H1 (cell line): ENCODE data around the gene PHC2. TPM values are rescaled to one million over a fixed set of nuclear protein-coding genes. Genes with fewer than 3 reads are reported as not detected.

Experiments
- CTCF ChIA-PET: fragments of 300-600 bp; sonication (Branson Sonifier 250); formaldehyde crosslinking; loops from one replicate; lab custom pipeline; 2021; ENCODE audit not compliant: partially characterized antibody; lab: Charles Lee
- POLR2A ChIA-PET: fragments of 300-600 bp; sonication (Branson Sonifier 250); formaldehyde crosslinking; loops from one replicate; lab custom pipeline; 2021; ENCODE audit warnings: inconsistent platforms; ENCODE audit not compliant: partially characterized antibody; lab: Charles Lee
- DNase-seq, 2 experiments: peaks; one replicate each; pipeline versions ENCODE4 v3.0.0 to v3.0.0-alpha.2; 2010 to 2022; ENCODE audit warnings: low spot score in 2 of 2, low read depth in 1 of 2, mixed read lengths in 1 of 2
- FAIRE-seq: peaks from 2 replicates; lab custom pipeline; 2011; peaks lifted over from hg19 to GRCh38; lab: Jason Lieb, UNC
- H2AFZ ChIP-seq: 2 replicates; pipeline ENCODE4 v1.8.1; 2012; ENCODE audit warnings: low read length, inconsistent platforms
- H2AK5ac ChIP-seq: 2 replicates; pipeline ENCODE4 v1.6.1; 2013; ENCODE audit warnings: low read depth, low read length
- H2BK120ac ChIP-seq: replicated peaks from 2 replicates; pipeline ENCODE3; 2013; ENCODE audit warnings: low read depth, low read length, inconsistent platforms
- H2BK12ac ChIP-seq: 2 replicates; pipeline ENCODE4 v1.6.1; 2013; ENCODE audit warnings: low read depth, low read length
- H2BK15ac ChIP-seq: 2 replicates; pipeline ENCODE4 v1.6.1; 2013; ENCODE audit warnings: low read length
- H2BK20ac ChIP-seq: 2 replicates; pipeline ENCODE4 v1.6.1; 2013; ENCODE audit warnings: low read length
- H2BK5ac ChIP-seq: 2 replicates; pipeline ENCODE4 v1.6.1; 2013; ENCODE audit warnings: low read depth, low read length
- H3K14ac ChIP-seq: 2 replicates; pipeline ENCODE4 v1.6.1; 2013; ENCODE audit warnings: inconsistent platforms; ENCODE audit not compliant: insufficient read length
- H3K18ac ChIP-seq: 2 replicates; pipeline ENCODE4 v1.6.1; 2013; ENCODE audit warnings: low read length; ENCODE audit errors: extremely low read depth
- H3K23ac ChIP-seq: 2 replicates; pipeline ENCODE4 v1.6.1; 2013; ENCODE audit warnings: inconsistent platforms; ENCODE audit not compliant: insufficient read length
- H3K23me2 ChIP-seq: 2 replicates; pipeline ENCODE4 v1.6.1; 2013; ENCODE audit warnings: low read depth, low read length
- H3K27ac ChIP-seq: 2 replicates; pipeline ENCODE4 v1.6.1; 2011; ENCODE audit warnings: low read depth, low read length, inconsistent platforms
- H3K27me3 ChIP-seq, 4 experiments: replicated peaks in 1 of 4; 1 replicate in 1 of 4; 2 replicates in 3 of 4; pipeline versions ENCODE4 v1.6.1 to v1.8.1; 2011 to 2013; ENCODE audit warnings: low read length in 3 of 4, mild to moderate bottlenecking in 3 of 4, inconsistent platforms in 2 of 4, mixed read lengths in 2 of 4, moderate library complexity in 1 of 4; ENCODE audit not compliant: control insufficient read depth in 3 of 4, insufficient read depth in 3 of 4; ENCODE audit errors: extremely low read depth in 1 of 4
- H3K36me3 ChIP-seq, 4 experiments: 2 replicates each; pipeline versions ENCODE4 v1.6.1 to v1.8.1; 2011 to 2013; ENCODE audit warnings: mild to moderate bottlenecking in 4 of 4, low read length in 3 of 4, moderate library complexity in 2 of 4, control low read depth in 1 of 4, inconsistent platforms in 1 of 4; ENCODE audit not compliant: insufficient read depth in 4 of 4, control insufficient read depth in 2 of 4
- H3K4ac ChIP-seq: replicated peaks from 2 replicates; pipeline ENCODE3; 2013; ENCODE audit warnings: low read length, low read depth, mixed read lengths, inconsistent platforms; ENCODE audit not compliant: insufficient read length
- H3K4me1 ChIP-seq, 4 experiments: replicated peaks in 1 of 4; 1 replicate in 1 of 4; 2 replicates in 3 of 4; pipeline versions ENCODE4 v1.6.1 to v1.8.1; 2011 to 2013; ENCODE audit warnings: low read length in 3 of 4, inconsistent platforms in 2 of 4, mixed read lengths in 1 of 4; ENCODE audit not compliant: insufficient read depth in 4 of 4, control insufficient read depth in 3 of 4
- H3K4me2 ChIP-seq, 2 experiments: 2 replicates each; pipeline versions ENCODE4 v1.6.1 to v1.8.1; 2011 to 2013; ENCODE audit warnings: low read depth in 2 of 2, low read length in 2 of 2, control low read depth in 1 of 2, inconsistent platforms in 1 of 2, mild to moderate bottlenecking in 1 of 2; ENCODE audit not compliant: insufficient read depth in 1 of 2
- H3K4me3 ChIP-seq, 4 experiments: fragments of 200-600, 300-600 bp in 1 of 4; sonication (generic), shearing (Covaris generic), sonication (Bioruptor Twin) in 1 of 4; 2 replicates each; pipeline versions ENCODE4 v1.5.1 to v1.8.1; 2011 to 2016; ENCODE audit warnings: low read length in 4 of 4, low read depth in 3 of 4, control low read depth in 2 of 4, inconsistent platforms in 2 of 4, mild to moderate bottlenecking in 2 of 4, mixed read lengths in 1 of 4, moderate library complexity in 1 of 4; ENCODE audit not compliant: insufficient read depth in 2 of 4; ENCODE audit errors: extremely low read depth in 1 of 4
- H3K56ac ChIP-seq: replicated peaks from 2 replicates; pipeline ENCODE3; 2013; ENCODE audit warnings: low read depth, mild to moderate bottlenecking, mixed read lengths, low read length, inconsistent platforms; ENCODE audit not compliant: insufficient read length
- H3K79me1 ChIP-seq: 2 replicates; pipeline ENCODE4 v1.6.1; 2013; ENCODE audit warnings: low read depth, low read length, control low read depth
- H3K79me2 ChIP-seq, 2 experiments: 2 replicates each; pipeline versions ENCODE4 v1.6.1 to v1.8.1; 2012 to 2013; ENCODE audit warnings: low read length in 2 of 2, mild to moderate bottlenecking in 2 of 2, inconsistent platforms in 1 of 2; ENCODE audit not compliant: insufficient read depth in 2 of 2, control insufficient read depth in 1 of 2
- H3K9ac ChIP-seq, 4 experiments: replicated peaks in 1 of 4; 1 replicate in 1 of 4; 2 replicates in 3 of 4; pipeline versions ENCODE4 v1.6.1 to v1.8.1; 2011 to 2013; ENCODE audit warnings: low read depth in 3 of 4, low read length in 3 of 4, control low read depth in 2 of 4, mild to moderate bottlenecking in 2 of 4, moderate library complexity in 2 of 4, inconsistent platforms in 1 of 4; ENCODE audit errors: extremely low read depth in 1 of 4
- H3K9me3 ChIP-seq, 2 experiments: 2 replicates each; pipeline versions ENCODE4 v1.6.1 to v1.8.1; 2012 to 2013; ENCODE audit warnings: mild to moderate bottlenecking in 2 of 2, moderate library complexity in 2 of 2, control low read depth in 1 of 2, inconsistent platforms in 1 of 2, low read depth in 1 of 2, low read length in 1 of 2, mixed read lengths in 1 of 2; ENCODE audit not compliant: insufficient read depth in 2 of 2
- H4K20me1 ChIP-seq, 2 experiments: replicated peaks in 1 of 2; 2 replicates each; pipeline versions ENCODE3 to v1.8.1; 2011 to 2013; ENCODE audit warnings: inconsistent platforms in 2 of 2, low read length in 2 of 2, mild to moderate bottlenecking in 1 of 2; ENCODE audit not compliant: insufficient read depth in 2 of 2, control insufficient read depth in 1 of 2
- H4K5ac ChIP-seq: 2 replicates; pipeline ENCODE4 v1.6.1; 2013; ENCODE audit warnings: low read length, low read depth, mixed read lengths, inconsistent platforms; ENCODE audit not compliant: insufficient read length
- H4K8ac ChIP-seq: 2 replicates; pipeline ENCODE4 v1.8.0; 2013; ENCODE audit warnings: mild to moderate bottlenecking, moderate library complexity, low read length, inconsistent platforms; ENCODE audit not compliant: insufficient read depth; ENCODE audit errors: extremely low read depth
- H4K91ac ChIP-seq: replicated peaks from 2 replicates; pipeline ENCODE3; 2013; ENCODE audit warnings: low read length, mixed read lengths, inconsistent platforms; ENCODE audit not compliant: insufficient read length
- RAD21 ChIP-seq, 2 experiments: IDR thresholded peaks in 1 of 2; conservative IDR thresholded peaks in 1 of 2; 2 replicates each; pipeline ENCODE4 v1.6.1; 2011; ENCODE audit warnings: low read depth in 2 of 2, low read length in 2 of 2, improper control_type of control experiment in 1 of 2, inconsistent platforms in 1 of 2, mild to moderate bottlenecking in 1 of 2, moderate library complexity in 1 of 2
- USF2 ChIP-seq: IDR thresholded peaks from 2 replicates; pipeline ENCODE4 v1.6.1; 2011; ENCODE audit warnings: low read length, improper control_type of control experiment
- WGBS, 2 experiments: shearing (Covaris generic) in 1 of 2; methylation state at CpG; one replicate each; pipeline versions ENCODE4 v1.1.6 to v1.1.7; 2013 to 2015; ENCODE audit warnings: low lambda C conversion rate in 2 of 2, mixed read lengths in 2 of 2, inconsistent platforms in 1 of 2, low coverage in 1 of 2, missing lambda C conversion rate in 1 of 2; ENCODE audit not compliant: insufficient replicate concordance in 2 of 2, insufficient coverage in 1 of 2, insufficient read length in 1 of 2; ENCODE audit errors: extremely low coverage in 1 of 2, missing lambda C conversion rate in 1 of 2; 5-methylcytosine and 5-hydroxymethylcytosine counted together
- polyA plus RNA-seq, 7 experiments: library from polyadenylated mRNA; depleted of rRNA in 3 of 7; stranded (reverse) in 5 of 7; unstranded in 2 of 7; fragments of >200 nt in 5 of 7; fragments of 200-250 nt in 2 of 7; gene quantifications; 1 replicate in 5 of 7; 2 replicates in 1 of 7; 4 replicates in 1 of 7; pipeline versions ENCODE4 v1.2.1 to v1.2.3, GENCODE V29; 2011 to 2013; ENCODE audit warnings: missing spikeins in 2 of 7, mixed read lengths in 2 of 7
- total RNA-seq: library from RNA; stranded (reverse); fragmentation: NEBNext Ultra II Directional; extraction: Animal tissue kit (Norgen Biotek cat#: 25700); gene quantifications from 2 replicates; pipeline ENCODE4 v1.2.1, GENCODE V29; 2021

PHC2 gene
- total and polyA plus RNA-seq, 2 of the 8 experiments (the other 6 are each of a cell fraction or from before 2014, with no cell fraction given), result 5.6 to 14.2 TPM

DNA sequence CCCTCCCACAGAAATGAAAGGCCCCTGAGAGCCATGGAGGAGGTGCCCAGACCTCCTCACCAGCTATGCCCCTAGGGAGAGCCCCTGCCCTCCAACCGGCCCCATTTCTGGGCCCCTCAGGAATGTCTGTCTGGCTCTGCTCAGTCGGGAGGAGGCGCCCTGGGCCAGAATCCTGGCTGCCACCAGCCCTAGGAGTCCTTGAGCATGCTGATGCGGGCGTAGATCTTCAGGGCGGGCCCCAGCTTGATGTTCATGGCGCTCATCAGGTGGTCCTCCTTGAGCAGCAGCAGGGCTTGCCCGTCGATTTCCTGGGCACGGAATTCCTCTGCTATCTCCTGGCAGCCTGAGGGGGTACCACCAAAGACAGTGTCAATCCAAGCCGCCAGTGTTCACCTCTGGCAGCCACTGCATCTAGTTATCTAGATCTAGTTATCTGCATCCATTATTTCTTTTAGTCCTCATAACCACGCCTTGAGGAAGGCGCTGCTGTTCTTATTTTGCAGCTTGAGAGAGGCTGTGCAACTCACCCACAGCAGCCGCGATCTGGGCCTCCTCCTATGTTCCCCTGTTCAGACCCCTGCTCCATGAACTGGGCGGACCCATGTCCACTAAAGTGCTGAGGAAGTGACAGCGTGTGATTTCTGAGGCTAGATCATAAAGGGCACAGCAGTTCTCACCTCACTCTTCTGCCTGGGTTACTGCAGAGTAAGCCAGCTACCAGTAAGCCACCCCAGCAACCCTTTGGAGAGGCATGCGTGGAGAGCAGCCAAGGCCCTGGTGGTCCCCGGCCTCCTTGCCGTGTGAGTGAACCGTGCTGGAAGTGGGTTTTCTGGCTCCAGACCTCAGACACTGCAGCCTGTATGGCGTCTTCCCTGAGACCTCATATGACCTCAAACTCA is 106.0 kb downstream of the PHC2 start:
- Histone ChIP-seq H2BK5ac (no peak overlapping the region), H3K79me2 (no peaks in the 10 kb centered on the region), H3K23me2 (no peaks in the 10 kb centered on the region), H2AK5ac (no peak overlapping the region), H4K8ac (no peak overlapping the region), H4K5ac (no peak overlapping the region), H2BK120ac (no peak overlapping the region), H3K9ac (no peak overlapping the region), H2AFZ (no peak overlapping the region), H3K56ac (no peak overlapping the region), H4K20me1 (no peaks in the 10 kb centered on the region), H3K4me1 (no peaks in the 10 kb centered on the region), H2BK20ac (no peak overlapping the region), H3K4me3 (no peak overlapping the region), H3K4ac (no peak overlapping the region), H3K4me2 (no peak overlapping the region), H3K14ac (no peak overlapping the region), H2BK15ac (no peak overlapping the region), H3K9me3 (no peaks in the 10 kb centered on the region), H4K91ac (no peak overlapping the region), H3K79me1 (no peaks in the 10 kb centered on the region), H3K18ac (no peak overlapping the region), H3K23ac (no peak overlapping the region), H3K36me3 (peaks cover 0 to 15% (median 2%) of the 10 kb centered on the region in 4 experiments; a peak in 4 of 8 replicates), H3K27ac (no peak overlapping the region), H2BK12ac (no peak overlapping the region), H3K27me3 (no peaks in the 10 kb centered on the region)
- ChIA-PET POLR2A (no interaction called here), CTCF (interaction anchor here (0.8 to 2.6 kb wide), 12 partner anchors 10 to 134 kb away, joined by 3 to 12 read pairs (median 4); no protein-coding TSS in a partner anchor)
- no peak for FAIRE-seq
- DNase-seq, result no peak
- 87% methylated on average over 22 of the region's 22 CpGs; no CpG with 5 or more reads in 1 of the 2 experiments for WGBS, 2 experiments
- TF ChIP-seq USF2, result no peak
- TF ChIP-seq RAD21 (IDR thresholded peaks at IDR 0.05 in 1 of 2, conservative IDR thresholded peaks at IDR 0.05 in 1 of 2; ENCODE audit: low read depth in 2 of 2, low read length in 2 of 2), result peak; percentile 5 to 33; a peak in 1 of 4 replicates
